ENCODE measurements around the gene GATAD2A.

The GATAD2A gene

DNA sequence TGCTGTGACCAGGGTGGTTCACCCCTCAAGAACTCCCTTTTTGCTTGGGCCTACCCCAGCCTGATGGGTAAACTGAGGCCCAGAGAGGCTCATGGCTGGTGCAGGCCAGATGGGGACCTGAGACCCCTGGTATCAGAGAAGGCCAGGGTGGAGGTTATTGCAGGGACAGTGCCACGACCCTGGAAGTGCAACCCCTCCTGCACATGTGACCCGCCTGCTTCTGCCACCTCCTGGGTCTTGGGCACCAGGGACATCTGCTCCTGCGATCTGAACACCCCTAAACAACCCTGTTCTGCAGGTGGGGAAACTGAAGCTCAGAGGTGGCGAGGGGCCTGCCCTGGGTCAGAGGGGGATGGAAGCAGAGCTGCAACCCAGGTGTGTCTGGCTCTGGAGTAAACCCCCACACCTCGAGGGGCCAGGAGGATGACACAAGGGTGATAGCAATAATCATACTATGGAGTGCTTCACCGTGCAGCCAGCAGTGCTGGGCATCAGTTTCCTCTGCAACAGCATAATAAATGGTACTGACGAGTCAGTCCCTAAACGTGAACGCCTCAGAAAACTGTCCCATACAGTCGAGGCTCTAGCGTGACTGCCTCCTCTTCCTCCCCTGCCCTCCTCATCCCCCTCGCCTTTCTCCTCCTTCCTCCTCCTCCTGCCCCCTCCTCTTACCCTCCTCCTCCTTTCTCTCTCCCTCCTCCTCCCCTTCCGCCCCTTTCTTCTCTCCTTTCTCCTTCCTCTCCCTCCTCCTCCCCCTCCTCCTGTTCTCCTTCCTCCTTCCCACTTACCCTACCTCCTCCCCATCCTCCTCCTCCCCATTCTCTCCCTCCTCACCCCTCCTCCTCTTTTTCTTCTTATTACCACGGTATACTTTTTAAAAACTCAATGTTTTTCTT is 127.6 kb downstream of the GATAD2A start:
- peaks cover under 1 to 7% of the 10 kb centered on the region in 2 experiments for H3K4me1 ChIP-seq (ENCODE audit: control insufficient read depth in 1 of 2, insufficient read depth in 2 of 2, low read length in 2 of 2)
- DNase-seq: no peak

GRCh38 chr19:19533841-19534240 is 128.4 kb downstream of the GATAD2A start:
- H3K9ac ChIP-seq (ENCODE audit: low read length): no peak overlapping the region
- H3K4me3 ChIP-seq (ENCODE audit: low read depth, low read length): no peak overlapping the region
- H3K9me3 ChIP-seq (ENCODE audit: insufficient read depth, low read depth, low read length): peaks cover 8% of the 10 kb centered on the region
- H3K79me1 ChIP-seq (ENCODE audit: low read length): no peaks in the 10 kb centered on the region
- H3K14ac ChIP-seq (ENCODE audit: low read length): no peak overlapping the region
- no peak overlapping the region for H2AK5ac ChIP-seq (ENCODE audit: low read length)
- H2BK5ac ChIP-seq (ENCODE audit: low read depth, low read length, poor library complexity): no peak overlapping the region
- no CpG with 5 or more reads among the region's 6 CpGs for WGBS (ENCODE audit: extremely low coverage, insufficient coverage, insufficient read length)
- peaks cover 4 to 15% of the 10 kb centered on the region in 2 experiments for H3K4me1 ChIP-seq (ENCODE audit: control insufficient read depth in 1 of 2, insufficient read depth in 2 of 2, low read length in 2 of 2)
- peaks cover 21 to 23% of the 10 kb centered on the region in 2 experiments for H3K36me3 ChIP-seq (ENCODE audit: control insufficient read depth in 1 of 2, insufficient read depth in 2 of 2, low read length in 2 of 2)
- no peaks in the 10 kb centered on the region for H3K79me2 ChIP-seq (ENCODE audit: control insufficient read depth, insufficient read depth, low read length, poor library complexity)
- no peak overlapping the region for H4K91ac ChIP-seq (ENCODE audit: low read depth, low read length)
- no peak overlapping the region for H2BK12ac ChIP-seq (ENCODE audit: low read length)
- no peak overlapping the region for H4K12ac ChIP-seq (ENCODE audit: low read depth, low read length)
- H3K27me3 ChIP-seq (ENCODE audit: insufficient read depth, low read length): peaks cover 3% of the 10 kb centered on the region
- H3K18ac ChIP-seq (ENCODE audit: low read length): no peak overlapping the region
- no peak overlapping the region for H4K8ac ChIP-seq (ENCODE audit: low read depth, low read length)
- H2BK120ac ChIP-seq (ENCODE audit: insufficient read depth, low read length, poor library complexity): no peak overlapping the region
- no peak overlapping the region for H3K4me2 ChIP-seq (ENCODE audit: low read length)
- H3K27ac ChIP-seq (ENCODE audit: low read depth, low read length): no peak overlapping the region
- H2AFZ ChIP-seq (ENCODE audit: insufficient read depth, low read length, poor library complexity): no peak overlapping the region
- DNase-seq: no peak
- H3K23ac ChIP-seq (ENCODE audit: low read length): no peak overlapping the region
- no peak overlapping the region for H3K4ac ChIP-seq (ENCODE audit: low read depth, low read length)

More for the DNA sequence above, 127.6 kb downstream of the GATAD2A start:
- H3K18ac ChIP-seq (ENCODE audit: low read length): no peak overlapping the region
- no peak overlapping the region for H3K4me2 ChIP-seq (ENCODE audit: low read length)
- H2AFZ ChIP-seq (ENCODE audit: insufficient read depth, low read length, poor library complexity): no peak overlapping the region
- no peak overlapping the region for H3K9ac ChIP-seq (ENCODE audit: low read length)
- H3K79me2 ChIP-seq (ENCODE audit: control insufficient read depth, insufficient read depth, low read length, poor library complexity): no peaks in the 10 kb centered on the region
- no peak overlapping the region for H2BK12ac ChIP-seq (ENCODE audit: low read length)
- peaks cover 27 to 30% of the 10 kb centered on the region in 2 experiments for H3K36me3 ChIP-seq (ENCODE audit: control insufficient read depth in 1 of 2, insufficient read depth in 2 of 2, low read length in 2 of 2)
- no peak overlapping the region for H3K4ac ChIP-seq (ENCODE audit: low read depth, low read length)
- H3K4me3 ChIP-seq (ENCODE audit: low read depth, low read length): no peak overlapping the region
- no peak overlapping the region for H4K12ac ChIP-seq (ENCODE audit: low read depth, low read length)
- no peaks in the 10 kb centered on the region for H3K79me1 ChIP-seq (ENCODE audit: low read length)
- no peak overlapping the region for H2BK120ac ChIP-seq (ENCODE audit: insufficient read depth, low read length, poor library complexity)
- H3K23ac ChIP-seq (ENCODE audit: low read length): no peak overlapping the region
- H3K27ac ChIP-seq (ENCODE audit: low read depth, low read length): no peak overlapping the region
- H4K8ac ChIP-seq (ENCODE audit: low read depth, low read length): no peak overlapping the region
- H2BK5ac ChIP-seq (ENCODE audit: low read depth, low read length, poor library complexity): no peak overlapping the region
- no peak overlapping the region for H2AK5ac ChIP-seq (ENCODE audit: low read length)
- peaks cover 8% of the 10 kb centered on the region for H3K9me3 ChIP-seq (ENCODE audit: insufficient read depth, low read depth, low read length)
- no peak overlapping the region for H4K91ac ChIP-seq (ENCODE audit: low read depth, low read length)
- whole genome bisulfite sequencing (ENCODE audit: extremely low coverage, insufficient coverage, insufficient read length): 93% methylated on average over 1 of the region's 14 CpGs
- H3K27me3 ChIP-seq (ENCODE audit: insufficient read depth, low read length): no peaks in the 10 kb centered on the region
- no peak overlapping the region for H3K14ac ChIP-seq (ENCODE audit: low read length)

- no CpG with 5 or more reads among the region's 27 CpGs for WGBS (ENCODE audit: extremely low coverage, insufficient coverage, insufficient read length)
- Histone ChIP-seq H3K9me3 (ENCODE audit: insufficient read depth, low read depth, low read length) (peaks cover 6% of the 10 kb centered on the region), H3K79me1 (ENCODE audit: low read length) (no peaks in the 10 kb centered on the region), H3K27ac (ENCODE audit: low read depth, low read length) (no peak overlapping the region), H3K79me2 (ENCODE audit: control insufficient read depth, insufficient read depth, low read length, poor library complexity) (no peaks in the 10 kb centered on the region), H2AFZ (ENCODE audit: insufficient read depth, low read length, poor library complexity) (no peak overlapping the region), H3K27me3 (ENCODE audit: insufficient read depth, low read length) (peaks cover 5% of the 10 kb centered on the region), H3K4me2 (ENCODE audit: low read length) (no peak overlapping the region), H2BK5ac (ENCODE audit: low read depth, low read length, poor library complexity) (no peak overlapping the region), H4K12ac (ENCODE audit: low read depth, low read length) (no peak overlapping the region), H2BK12ac (ENCODE audit: low read length) (no peak overlapping the region), H4K8ac (ENCODE audit: low read depth, low read length) (no peak overlapping the region), H2AK5ac (ENCODE audit: low read length) (no peak overlapping the region), H2BK120ac (ENCODE audit: insufficient read depth, low read length, poor library complexity) (no peak overlapping the region), H3K9ac (ENCODE audit: low read length) (no peak overlapping the region), H3K36me3 (ENCODE audit: control insufficient read depth in 1 of 2, insufficient read depth in 2 of 2, low read length in 2 of 2) (peaks cover 13 to 14% of the 10 kb centered on the region in 2 experiments), H3K18ac (ENCODE audit: low read length) (no peak overlapping the region), H3K23ac (ENCODE audit: low read length) (no peak overlapping the region), H3K4me1 (ENCODE audit: control insufficient read depth in 1 of 2, insufficient read depth in 2 of 2, low read length in 2 of 2) (peaks cover 4 to 12% of the 10 kb centered on the region in 2 experiments), H3K4ac (ENCODE audit: low read depth, low read length) (no peak overlapping the region), H3K14ac (ENCODE audit: low read length) (no peak overlapping the region), H4K91ac (ENCODE audit: low read depth, low read length) (no peak overlapping the region), H3K4me3 (ENCODE audit: low read depth, low read length) (peak overlapping the region; percentile 25)
- DNase-seq: no peak
Measured at GRCh38 chr19:19534556-19535265, 129.2 kb downstream of the GATAD2A start.

- no peak overlapping the region for H2BK12ac ChIP-seq (ENCODE audit: low read length)
Measured at GRCh38 chr19:19535311-19536191, 130.1 kb downstream of the GATAD2A start.

More at GRCh38 chr19:19535311-19536191, 130.1 kb downstream of the GATAD2A start:
- H3K4me1 ChIP-seq (ENCODE audit: control insufficient read depth in 1 of 2, insufficient read depth in 2 of 2, low read length in 2 of 2): peaks cover 4 to 12% of the 10 kb centered on the region in 2 experiments
- no peak overlapping the region for H3K9ac ChIP-seq (ENCODE audit: low read length)
- H3K27me3 ChIP-seq (ENCODE audit: insufficient read depth, low read length): peaks cover 5% of the 10 kb centered on the region
- DNase-seq: no peak
- no peak overlapping the region for H3K4me2 ChIP-seq (ENCODE audit: low read length)
- H3K14ac ChIP-seq (ENCODE audit: low read length): no peak overlapping the region
- no peak overlapping the region for H4K91ac ChIP-seq (ENCODE audit: low read depth, low read length)
- H3K4me3 ChIP-seq (ENCODE audit: low read depth, low read length): no peak overlapping the region
- no peak overlapping the region for H2AFZ ChIP-seq (ENCODE audit: insufficient read depth, low read length, poor library complexity)
- no peak overlapping the region for H4K12ac ChIP-seq (ENCODE audit: low read depth, low read length)
- H3K79me1 ChIP-seq (ENCODE audit: low read length): no peaks in the 10 kb centered on the region
- no peak overlapping the region for H3K4ac ChIP-seq (ENCODE audit: low read depth, low read length)
- H2BK5ac ChIP-seq (ENCODE audit: low read depth, low read length, poor library complexity): no peak overlapping the region
- no peak overlapping the region for H2AK5ac ChIP-seq (ENCODE audit: low read length)
- no peaks in the 10 kb centered on the region for H3K79me2 ChIP-seq (ENCODE audit: control insufficient read depth, insufficient read depth, low read length, poor library complexity)
- peaks cover 9 to 11% of the 10 kb centered on the region in 2 experiments for H3K36me3 ChIP-seq (ENCODE audit: control insufficient read depth in 1 of 2, insufficient read depth in 2 of 2, low read length in 2 of 2)
- H3K27ac ChIP-seq (ENCODE audit: low read depth, low read length): no peak overlapping the region
- no CpG with 5 or more reads among the region's 34 CpGs for WGBS (ENCODE audit: extremely low coverage, insufficient coverage, insufficient read length)
- H3K9me3 ChIP-seq (ENCODE audit: insufficient read depth, low read depth, low read length): peaks cover 12% of the 10 kb centered on the region
- no peak overlapping the region for H4K8ac ChIP-seq (ENCODE audit: low read depth, low read length)
- no peak overlapping the region for H3K18ac ChIP-seq (ENCODE audit: low read length)
- H3K23ac ChIP-seq (ENCODE audit: low read length): no peak overlapping the region
- H2BK120ac ChIP-seq (ENCODE audit: insufficient read depth, low read length, poor library complexity): no peak overlapping the region

Measured in trophoblast cell (in vitro differentiated cells and primary cell).